ENCODE measurements around the gene DHX57. TPM values are rescaled to one million over a fixed set of nuclear protein-coding genes. Genes with fewer than 3 reads are reported as not detected.

Gene DHX57
- polyA plus RNA-seq, 1 donor from 2014 or later = 44.0 TPM

- Histone ChIP-seq H2AFZ (ENCODE audit: low read depth, low read length) (no peak overlapping the region), H3K36me3 (ENCODE audit: insufficient read depth, low read length) (no peaks in the 10 kb centered on the region), H3K27ac (ENCODE audit: low read length) (no peak overlapping the region), H3K4me2 (ENCODE audit: low read length) (no peak overlapping the region), H3K79me2 (replicated peaks; ENCODE audit: insufficient read depth, low read length) (no peaks in the 10 kb centered on the region), H3F3A (ENCODE audit: insufficient read depth, low read length, poor library complexity, severe bottlenecking) (no peaks in the 10 kb centered on the region), H3K9me3 (ENCODE audit: low read length) (no peaks in the 10 kb centered on the region), H3K9ac (ENCODE audit: low read length) (no peak overlapping the region), H3K9me2 (ENCODE audit: insufficient read depth, low read length) (no peaks in the 10 kb centered on the region), H3K27me3 (ENCODE audit: insufficient read depth, low read depth, low read length) (no peaks in the 10 kb centered on the region), H4K20me1 (ENCODE audit: insufficient read depth) (no peaks in the 10 kb centered on the region), H3K4me3 (ENCODE audit: low read length) (no peak overlapping the region)
- no peak for TF ChIP-seq EP300 (conservative IDR thresholded peaks at IDR 0.05; ENCODE audit: poor library complexity, severe bottlenecking)
- TF ChIP-seq REST (IDR thresholded peaks at IDR 0.05; ENCODE audit: borderline replicate concordance) = no peak
- no peak for TF ChIP-seq SMC3 (conservative IDR thresholded peaks at IDR 0.05; ENCODE audit: poor library complexity)
- no peak for TF ChIP-seq CTCF (IDR thresholded peaks at IDR 0.05; ENCODE audit: poor library complexity, severe bottlenecking)
- TF ChIP-seq POLR2AphosphoS5 (IDR thresholded peaks at IDR 0.05) = no peak
- TF ChIP-seq EZH2 (IDR thresholded peaks at IDR 0.05; ENCODE audit: borderline replicate concordance, insufficient read depth, low read length, poor library complexity, severe bottlenecking) = no peak
- no peak for TF ChIP-seq RAD21 (conservative IDR thresholded peaks at IDR 0.05)
These were observed 12.3 kb upstream of the DHX57 start for GRCh38 chr2:38887902-38888554.

- Histone ChIP-seq H2AFZ (ENCODE audit: low read depth, low read length) (no peak overlapping the region), H3K9me3 (ENCODE audit: low read length) (no peaks in the 10 kb centered on the region), H3K27ac (ENCODE audit: low read length) (no peak overlapping the region), H4K20me1 (ENCODE audit: insufficient read depth) (no peaks in the 10 kb centered on the region), H3K79me2 (replicated peaks; ENCODE audit: insufficient read depth, low read length) (no peaks in the 10 kb centered on the region), H3K36me3 (ENCODE audit: insufficient read depth, low read length) (no peaks in the 10 kb centered on the region), H3K9ac (ENCODE audit: low read length) (no peak overlapping the region), H3K4me2 (ENCODE audit: low read length) (no peak overlapping the region), H3K4me3 (ENCODE audit: low read length) (no peak overlapping the region), H3K9me2 (ENCODE audit: insufficient read depth, low read length) (no peaks in the 10 kb centered on the region), H3F3A (ENCODE audit: insufficient read depth, low read length, poor library complexity, severe bottlenecking) (no peaks in the 10 kb centered on the region), H3K27me3 (ENCODE audit: insufficient read depth, low read depth, low read length) (no peaks in the 10 kb centered on the region)
- TF ChIP-seq CTCF (IDR thresholded peaks at IDR 0.05; ENCODE audit: poor library complexity, severe bottlenecking) (no peak), EZH2 (IDR thresholded peaks at IDR 0.05; ENCODE audit: borderline replicate concordance, insufficient read depth, low read length, poor library complexity, severe bottlenecking) (no peak), POLR2AphosphoS5 (IDR thresholded peaks at IDR 0.05) (no peak), SMC3 (conservative IDR thresholded peaks at IDR 0.05; ENCODE audit: poor library complexity) (no peak), EP300 (conservative IDR thresholded peaks at IDR 0.05; ENCODE audit: poor library complexity, severe bottlenecking) (no peak), MXI1 (conservative IDR thresholded peaks at IDR 0.05; ENCODE audit: poor library complexity, severe bottlenecking) (no peak)
These were observed 11.6 kb upstream of the DHX57 start for GRCh38 chr2:38887347-38887746.
